HG03159 (cell line): ENCODE measurements around the gene LCN6.
"Not testable (repeated sequence)": the region's sequence is repeated elsewhere in the genome, so short reads cannot be mapped to it uniquely, and the experiment has no call there.

ENCODE experiments used
- ATAC-seq: cut with Tn5 transposase; IDR thresholded peaks from one replicate; pipeline ENCODE4 v1.9.1; 2021; ENCODE audit warnings: mild to moderate bottlenecking, moderate library complexity; ENCODE audit not compliant: unreplicated experiment

The LCN6 gene

GRCh38 chr9:136748201-136748600 is at the start of gene LCN6:
Gene LCN6 (minus strand): TSS chr9:136748525. CDS start chr9:136748483, 42 bp downstream.
- ATAC-seq: no peak

DNA sequence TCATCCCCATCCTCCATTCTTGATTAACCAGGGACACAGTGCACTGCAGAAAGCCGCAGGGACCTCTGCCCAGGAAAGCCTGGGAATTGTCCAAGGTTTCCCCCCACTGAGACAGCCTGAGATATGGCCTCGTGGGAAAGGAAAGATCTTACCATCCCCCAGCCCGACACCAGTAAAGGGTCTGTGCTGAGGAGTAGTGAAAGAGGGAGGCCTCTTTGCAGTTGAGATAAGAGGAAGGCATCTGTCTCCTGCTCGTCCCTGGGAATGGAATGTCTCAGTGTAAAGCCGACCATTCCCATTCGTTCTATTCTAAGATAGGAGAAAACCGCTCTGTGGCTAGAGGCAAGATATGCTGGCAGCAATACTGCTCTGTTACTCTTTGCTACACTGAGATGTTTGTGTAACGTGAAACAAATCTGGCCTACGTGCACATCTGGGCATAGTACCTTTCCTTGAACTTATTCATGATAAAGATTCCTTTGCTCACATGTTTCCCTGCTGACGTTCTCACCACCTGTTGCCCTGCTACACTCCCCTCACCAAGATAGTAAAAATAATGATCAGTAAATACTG is 48.5 kb upstream of the LCN6 start:
- not testable (repeated sequence) for ATAC-seq

- ATAC-seq: no peak
Observed at GRCh38 chr9:136796238-136796774, 48.0 kb upstream of the LCN6 start, which contains the start of gene CCDC183. Gene CCDC183 (plus strand): TSS chr9:136796338. CDS start chr9:136796398, 60 bp downstream.

- no peak for ATAC-seq
Observed at GRCh38 chr9:136795000-136795348, 46.6 kb upstream of the LCN6 start.

GRCh38 chr9:136794281-136794999 is 46.1 kb upstream of the LCN6 start:
- no peak for ATAC-seq

DNA sequence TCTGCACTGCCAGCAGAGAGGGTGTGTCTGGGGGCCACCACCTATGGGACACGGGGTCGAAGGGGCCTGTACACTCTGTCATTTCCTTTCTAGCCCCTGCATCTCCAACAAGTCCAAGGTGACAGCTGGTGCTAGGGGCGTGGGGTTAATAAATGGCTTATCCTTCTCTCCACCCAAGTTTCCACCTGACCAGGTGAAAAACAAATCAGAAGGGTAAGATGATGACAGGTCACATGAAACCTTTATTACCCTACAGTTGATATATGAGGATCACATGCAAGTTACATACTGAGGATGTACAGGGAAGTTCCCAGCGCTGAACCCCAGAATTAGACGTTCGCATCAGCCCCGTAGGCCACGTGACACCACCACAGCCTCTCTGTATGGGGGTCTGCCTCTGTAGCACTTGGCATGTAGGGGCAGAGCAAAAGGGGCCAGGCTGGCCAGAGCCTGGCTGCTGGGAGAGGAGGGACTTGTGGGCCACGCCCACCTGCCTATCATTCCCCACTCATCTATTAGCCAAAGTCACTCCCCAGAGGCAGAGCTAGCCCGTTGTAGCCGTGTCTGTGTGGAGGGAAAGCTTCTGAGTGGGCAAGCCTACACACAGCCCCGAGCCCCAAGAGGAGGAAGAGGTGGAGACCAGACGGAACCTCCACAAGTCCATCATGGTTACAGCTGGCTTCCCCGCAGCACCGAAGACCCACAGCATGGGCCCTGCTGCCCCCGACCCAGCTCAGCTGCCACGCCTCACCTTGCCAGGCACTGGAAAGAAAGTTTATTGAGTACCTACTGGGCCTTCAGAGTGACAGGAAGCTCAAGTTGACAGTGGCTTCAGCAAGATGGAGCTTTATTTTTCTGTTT is 45.0 kb upstream of the LCN6 start:
- ATAC-seq: no peak

- no peak for ATAC-seq
Observed at GRCh38 chr9:136792321-136793085, 44.2 kb upstream of the LCN6 start.

DNA sequence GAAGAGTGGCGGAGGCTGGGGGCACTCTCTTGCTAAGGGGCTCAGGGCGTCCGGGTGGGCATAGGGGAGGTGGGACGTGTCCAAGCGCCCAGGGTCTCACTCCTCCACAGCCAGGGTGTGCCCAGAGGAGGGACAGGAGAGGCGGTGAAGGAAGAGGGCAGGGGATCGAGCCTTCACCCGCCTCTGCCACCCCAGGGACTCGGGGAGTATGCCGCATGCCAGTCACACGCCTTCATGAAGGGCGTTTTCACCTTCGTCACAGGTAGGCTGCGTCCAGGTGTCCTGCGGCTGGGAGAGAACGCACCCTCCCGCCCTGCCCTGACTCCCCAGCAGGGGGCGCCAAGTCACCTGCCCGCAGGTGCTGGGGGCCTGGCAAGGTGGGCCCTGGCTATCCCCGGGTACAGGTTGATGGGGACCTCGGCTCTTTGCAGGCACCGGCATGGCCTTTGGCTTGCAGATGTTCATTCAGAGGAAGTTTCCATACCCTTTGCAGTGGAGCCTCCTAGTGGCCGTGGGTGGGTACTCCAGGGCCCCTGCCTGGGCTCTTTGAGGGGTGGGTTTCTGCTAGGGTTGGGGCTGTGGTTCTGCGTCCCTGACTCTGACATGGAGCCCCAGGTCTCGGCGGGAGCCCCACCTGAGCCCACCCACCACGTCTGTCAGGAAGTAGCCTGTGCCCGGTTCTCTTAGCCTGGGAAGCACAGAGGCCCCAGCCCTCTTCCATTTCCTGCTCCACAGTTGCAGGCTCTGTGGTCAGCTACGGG is 43.4 kb upstream of the LCN6 start:
- ATAC-seq: no peak

DNA sequence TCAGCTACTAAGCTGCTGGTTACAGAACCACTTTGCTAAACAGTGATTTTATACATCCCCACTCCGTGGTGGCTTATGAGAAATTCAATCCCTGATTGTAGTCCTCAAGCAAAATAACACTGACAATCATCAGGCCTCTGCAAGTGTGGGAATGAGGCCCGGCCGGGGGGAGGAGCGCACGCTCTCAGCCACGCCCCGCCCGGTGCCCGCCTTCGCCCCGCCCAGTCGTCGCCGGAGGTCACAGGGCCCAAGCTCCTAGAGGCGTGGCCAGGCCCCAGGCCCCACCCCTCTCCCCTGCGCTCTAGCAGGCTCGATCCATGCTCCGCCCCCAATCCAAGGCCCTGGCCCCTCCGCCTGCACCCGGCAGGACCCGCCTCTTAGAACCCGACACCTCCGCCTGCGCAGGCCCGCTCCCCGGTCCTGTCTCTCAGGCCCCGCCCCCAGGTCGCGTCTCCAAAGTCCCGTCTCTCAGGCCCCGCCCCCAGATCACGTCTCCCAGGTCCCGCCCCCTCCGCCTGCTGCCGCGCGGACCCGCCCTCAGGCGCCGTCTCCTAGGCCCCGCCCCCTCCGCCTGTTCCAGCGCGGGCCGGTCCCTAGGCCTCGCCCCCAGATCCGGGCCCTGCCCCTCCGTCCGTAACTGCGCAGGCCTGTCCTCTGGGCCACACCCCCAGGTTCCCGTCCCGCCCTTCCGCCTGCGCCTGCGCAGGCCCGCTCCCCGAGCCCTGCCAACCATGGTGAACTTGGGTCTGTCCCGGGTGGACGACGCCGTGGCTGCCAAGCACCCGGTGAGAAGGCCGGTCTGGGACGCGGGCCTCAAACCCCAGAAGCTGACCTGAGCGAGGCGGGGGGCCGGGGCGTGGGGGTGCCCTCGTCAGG is 42.6 kb upstream of the LCN6 start, which contains the start of gene TMEM141:
TMEM141 (plus strand) TSS at position 705 of the 876 bp plus-strand sequence; CDS start at position 732, 27 bp downstream.
- peak; percentile 80 for ATAC-seq

- no peak for ATAC-seq
Observed at GRCh38 chr9:136789523-136789937, 41.2 kb upstream of the LCN6 start.

DNA sequence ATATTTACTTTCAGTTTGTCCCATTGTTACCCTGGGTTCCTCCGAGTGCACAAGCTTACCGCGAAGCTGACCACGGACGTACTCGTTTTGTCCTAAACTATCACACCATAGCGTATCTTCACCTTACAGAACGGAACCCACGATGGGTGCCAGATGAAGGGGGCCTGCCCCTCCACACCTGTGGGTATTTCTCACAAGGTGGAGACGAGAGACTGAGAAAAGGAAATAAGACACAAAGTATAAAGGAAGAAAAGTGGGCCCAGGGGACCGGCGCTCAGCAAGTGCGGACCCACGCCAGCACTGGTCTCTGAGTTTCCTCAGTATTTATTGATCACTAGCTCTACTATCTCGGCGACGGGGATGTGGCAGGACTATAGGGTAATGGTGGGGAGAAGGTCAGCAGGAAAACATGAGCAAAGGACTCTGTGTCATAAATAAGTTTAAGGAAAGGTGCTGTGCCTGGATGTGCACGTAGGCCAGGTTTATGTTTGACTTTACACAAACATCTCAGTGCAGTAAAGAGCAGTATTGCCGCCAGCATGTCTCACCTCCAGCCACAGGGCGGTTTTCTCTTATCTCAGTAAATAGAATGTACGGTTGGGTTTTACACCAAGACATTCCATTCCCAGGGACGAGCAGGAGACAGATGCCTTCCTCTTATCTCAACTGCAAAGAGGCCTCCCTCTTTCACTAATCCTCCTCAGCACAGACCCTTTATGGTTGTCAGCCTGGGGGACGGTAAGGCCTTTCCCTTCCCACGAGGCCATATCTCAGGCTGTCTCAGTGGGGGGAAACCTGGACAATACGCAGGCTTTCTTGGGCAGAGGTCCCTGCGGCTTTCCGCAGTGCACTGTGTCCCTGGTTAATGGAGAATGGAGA is 40.6 kb upstream of the LCN6 start:
- ATAC-seq: not testable (repeated sequence)

DNA sequence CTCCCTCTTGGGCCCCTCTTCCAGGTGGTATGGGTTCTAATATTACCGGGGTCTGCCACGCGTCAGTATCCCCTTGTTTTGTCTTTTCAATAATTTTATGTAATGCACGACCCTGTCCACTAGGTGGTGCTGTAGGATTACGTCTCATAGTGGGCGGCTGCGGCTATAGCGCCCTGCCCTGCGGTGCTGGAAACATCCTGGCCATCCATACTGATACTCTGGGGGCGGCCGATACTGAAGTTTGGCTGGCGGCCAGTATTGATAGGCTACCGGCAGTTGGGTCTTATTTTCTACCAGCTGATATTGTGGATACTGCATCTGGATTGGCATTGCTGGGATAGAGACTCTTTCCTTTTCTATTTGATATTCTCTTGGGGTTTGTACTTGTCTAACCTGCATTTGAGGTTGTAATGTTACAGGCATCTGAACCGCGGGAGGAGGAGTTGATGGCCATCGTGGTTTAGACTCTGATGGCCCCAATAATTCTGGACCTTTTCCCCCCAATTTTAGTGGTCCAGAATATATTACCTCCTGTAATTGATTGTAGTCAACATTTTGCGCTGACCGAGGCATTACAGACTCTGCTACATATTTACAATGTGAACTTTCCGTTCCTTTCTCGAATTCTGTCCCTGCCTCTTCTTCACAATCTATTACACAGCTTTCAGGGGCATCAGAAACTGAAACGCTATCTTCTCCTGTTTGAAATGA is 39.5 kb upstream of the LCN6 start:
- no peak for ATAC-seq

DNA sequence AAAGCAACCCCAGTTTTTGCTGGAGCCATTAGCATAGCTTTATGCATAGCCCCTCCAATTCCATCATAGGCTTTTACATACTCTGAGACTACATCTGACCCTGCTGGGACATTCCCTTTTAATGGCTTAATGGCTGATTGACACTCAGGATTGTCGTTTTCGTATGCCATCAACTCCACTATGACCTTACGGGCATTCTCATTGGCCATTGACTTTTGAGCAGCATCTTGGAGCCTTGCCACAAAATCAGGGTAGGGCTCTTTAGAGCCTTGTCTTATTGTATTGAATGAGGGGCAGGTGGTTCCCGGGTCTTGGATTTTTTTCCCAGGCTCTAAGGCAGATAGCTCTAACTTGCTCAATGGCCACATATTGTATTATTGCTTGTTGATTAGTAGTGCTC is 38.7 kb upstream of the LCN6 start:
- ATAC-seq: not testable (repeated sequence)

- no peak for ATAC-seq
Observed at GRCh38 chr9:136786451-136786850, 38.1 kb upstream of the LCN6 start.

DNA sequence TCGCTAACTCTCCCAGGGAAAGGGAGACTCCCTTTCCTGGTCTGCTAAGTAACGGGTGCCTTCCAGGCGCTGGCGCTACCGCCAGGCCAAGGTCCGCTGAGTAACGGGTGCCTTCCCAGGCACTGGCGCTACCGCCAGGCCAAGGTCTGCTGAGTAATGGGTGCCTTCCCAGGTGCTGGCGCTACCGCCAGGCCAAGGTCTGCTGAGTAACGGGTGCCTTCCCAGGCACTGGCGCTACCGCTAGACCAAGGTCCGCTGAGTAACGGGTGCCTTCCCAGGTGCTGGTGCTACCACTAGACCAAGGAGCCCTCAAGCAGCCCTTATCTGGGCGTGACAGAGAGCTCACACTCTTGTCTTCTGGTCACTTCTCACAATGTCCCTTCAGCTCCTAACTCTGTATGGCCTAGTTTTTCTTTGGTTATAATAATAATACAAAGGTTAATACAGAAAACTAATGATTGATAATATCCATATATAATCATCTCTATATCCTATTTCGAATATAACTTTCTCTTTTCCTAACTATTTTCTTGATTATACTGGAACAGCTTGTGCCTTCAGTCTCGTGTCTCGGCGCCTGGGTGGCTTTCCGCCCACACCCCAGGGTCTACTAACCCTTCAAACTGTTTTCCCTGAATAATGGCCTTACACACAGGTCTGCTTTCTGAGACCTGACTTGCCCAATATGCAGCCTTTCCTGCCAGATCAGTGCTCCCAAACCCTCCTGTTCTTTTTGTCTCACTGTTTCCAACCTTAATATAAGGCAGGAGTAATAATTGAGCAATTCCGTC is 37.4 kb upstream of the LCN6 start:
- ATAC-seq: not testable (repeated sequence)

- ATAC-seq: no peak
Observed at GRCh38 chr9:136784997-136785361, 36.7 kb upstream of the LCN6 start.
